KMS-11 (cell line): ENCODE measurements around the gene KLK15.

Experiments
- H2AFZ ChIP-seq: fragments of 200-600 bp; sonication (generic); 2 replicates; pipeline ENCODE4 v1.6.1; 2016; ENCODE audit warnings: antibody characterized with exemption, mixed run types, low read depth
- H3K27ac ChIP-seq: fragments of 200-600 bp; sonication (generic); 2 replicates; pipeline ENCODE4 v1.6.1; 2016; ENCODE audit warnings: mild to moderate bottlenecking, mixed run types
- H3K27me3 ChIP-seq: fragments of 200-600 bp; sonication (generic); 2 replicates; pipeline ENCODE4 v1.6.1; 2017; ENCODE audit warnings: mild to moderate bottlenecking, low read depth, mixed run types, moderate library complexity; ENCODE audit not compliant: insufficient read depth
- H3K36me3 ChIP-seq: fragments of 200-600 bp; sonication (generic); 2 replicates; pipeline ENCODE4 v1.6.1; 2017; ENCODE audit warnings: mild to moderate bottlenecking, mixed run types; ENCODE audit not compliant: insufficient read depth
- H3K4me1 ChIP-seq: fragments of 200-600 bp; sonication (generic); 2 replicates; pipeline ENCODE4 v1.6.1; 2016; ENCODE audit warnings: mild to moderate bottlenecking, low read depth, mixed run types; ENCODE audit not compliant: poor library complexity, severe bottlenecking
- H3K4me2 ChIP-seq: fragments of 200-600 bp; sonication (generic); 2 replicates; pipeline ENCODE4 v1.7.0; 2016; ENCODE audit warnings: mild to moderate bottlenecking, mixed run types
- H3K4me3 ChIP-seq: fragments of 200-600 bp; sonication (generic); IDR thresholded peaks from 2 replicates; pipeline ENCODE4 v1.6.1; 2017; ENCODE audit warnings: low read depth, low read length, mixed read lengths; ENCODE audit not compliant: insufficient read depth
- H3K79me2 ChIP-seq: fragments of 200-600 bp; sonication (generic); 2 replicates; pipeline ENCODE4 v1.6.1; 2016; ENCODE audit warnings: low read depth, mixed run types; ENCODE audit not compliant: insufficient read depth
- H3K9ac ChIP-seq: fragments of 200-600 bp; sonication (generic); 2 replicates; pipeline ENCODE4 v1.6.1; 2016; ENCODE audit warnings: mild to moderate bottlenecking, mixed run types
- H4K20me1 ChIP-seq: fragments of 200-600 bp; sonication (generic); 2 replicates; pipeline ENCODE4 v1.6.1; 2016; ENCODE audit warnings: mild to moderate bottlenecking, mixed run types; ENCODE audit not compliant: insufficient read depth
- CTCF ChIP-seq: fragments of 200-600 bp; sonication (generic); conservative IDR thresholded peaks from 2 replicates; pipeline ENCODE4 v1.6.1; 2017; ENCODE audit warnings: low read depth, mild to moderate bottlenecking, antibody characterized with exemption, low read length, moderate library complexity, mixed read lengths

The KLK15 gene

GRCh38 chr19:50838239-50838638 lies 4.9 kb upstream of the KLK15 start:
- Histone ChIP-seq H3K79me2 (no peaks in the 10 kb centered on the region), H4K20me1 (no peaks in the 10 kb centered on the region), H3K36me3 (no peaks in the 10 kb centered on the region), H3K9ac (no peak overlapping the region), H2AFZ (no peak overlapping the region), H3K4me1 (no peaks in the 10 kb centered on the region), H3K27ac (no peak overlapping the region), H3K4me2 (no peak overlapping the region), H3K4me3 (no peak overlapping the region), H3K27me3 (peaks cover 17% of the 10 kb centered on the region; the same call in 1 of the 2 replicates)
- no peak for TF ChIP-seq CTCF

- Histone ChIP-seq H3K27me3 (peaks cover 10% of the 10 kb centered on the region; the same call in 1 of the 2 replicates), H4K20me1 (no peaks in the 10 kb centered on the region), H2AFZ (no peak overlapping the region), H3K4me2 (no peak overlapping the region), H3K79me2 (no peaks in the 10 kb centered on the region), H3K4me3 (no peak overlapping the region), H3K9ac (no peak overlapping the region), H3K4me1 (no peaks in the 10 kb centered on the region), H3K36me3 (no peaks in the 10 kb centered on the region), H3K27ac (no peak overlapping the region)
- TF ChIP-seq CTCF: no peak
Observed at GRCh38 chr19:50837300-50837699, 3.9 kb upstream of the KLK15 start.

GRCh38 chr19:50836543-50837195 lies 3.3 kb upstream of the KLK15 start:
- Histone ChIP-seq H3K27ac (no peak overlapping the region), H3K4me1 (no peaks in the 10 kb centered on the region), H3K36me3 (no peaks in the 10 kb centered on the region), H4K20me1 (no peaks in the 10 kb centered on the region), H3K79me2 (no peaks in the 10 kb centered on the region), H2AFZ (no peak overlapping the region), H3K9ac (no peak overlapping the region), H3K4me2 (no peak overlapping the region), H3K4me3 (no peak overlapping the region), H3K27me3 (peaks cover 4% of the 10 kb centered on the region; the same call in 1 of the 2 replicates)
- no peak for TF ChIP-seq CTCF

- Histone ChIP-seq H2AFZ (no peak overlapping the region), H3K79me2 (no peaks in the 10 kb centered on the region), H3K27me3 (peaks cover 4% of the 10 kb centered on the region; the same call in 1 of the 2 replicates), H3K4me2 (no peak overlapping the region), H3K9ac (no peak overlapping the region), H3K4me1 (no peaks in the 10 kb centered on the region), H3K27ac (no peak overlapping the region), H3K36me3 (no peaks in the 10 kb centered on the region), H4K20me1 (no peaks in the 10 kb centered on the region), H3K4me3 (no peak overlapping the region)
- TF ChIP-seq CTCF: no peak
Observed at GRCh38 chr19:50835785-50836542, 2.6 kb upstream of the KLK15 start.
